Activated CD4-positive, CD25-positive, alpha-beta regulatory T cell treated with anti-CD3 and anti-CD28 coated beads, Interleukin-2, amount 50 U/mL, for 16 hours (primary cell): ENCODE measurements around the gene TMEM8B.

ENCODE experiments used
- DNase-seq: peaks from one replicate; pipeline ENCODE4 v3.0.0-alpha.2; 2020; ENCODE audit warnings: low read depth, low spot score

TMEM8B gene

GRCh38 chr9:35841645-35841900 is 12.5 kb downstream of the TMEM8B start:
- no peak for DNase-seq

DNA sequence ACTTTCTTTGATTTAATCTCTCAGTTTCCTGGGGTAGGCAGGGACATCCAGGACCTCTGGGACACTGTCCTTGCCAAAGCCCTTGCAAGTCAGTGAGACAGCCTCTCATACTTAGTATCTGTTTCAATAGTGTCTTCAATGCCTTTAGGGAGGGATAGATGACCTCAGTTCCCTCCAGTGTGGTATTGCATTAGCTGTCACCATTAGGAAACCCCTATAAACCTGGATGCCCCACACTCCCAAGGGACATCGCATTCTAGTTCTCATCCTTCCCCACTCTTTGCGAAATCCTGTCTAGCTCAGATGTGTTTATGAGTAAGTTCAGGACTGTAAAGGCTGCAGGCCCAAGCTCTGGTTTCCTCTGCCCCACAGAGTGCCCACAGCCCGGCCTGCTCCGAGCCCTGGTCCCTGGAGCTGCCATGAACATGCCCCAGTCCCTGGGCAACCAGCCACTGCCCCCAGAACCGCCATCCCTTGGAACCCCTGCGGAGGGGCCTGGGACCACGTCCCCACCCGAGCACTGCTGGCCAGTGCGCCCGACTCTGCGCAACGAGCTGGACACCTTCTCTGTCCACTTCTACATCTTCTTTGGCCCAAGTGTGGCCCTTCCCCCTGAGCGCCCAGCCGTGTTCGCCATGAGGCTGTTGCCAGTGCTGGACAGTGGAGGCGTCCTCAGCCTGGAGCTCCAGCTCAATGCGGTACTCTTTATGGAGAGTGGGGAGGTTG is 13.2 kb downstream of the TMEM8B start:
- no peak for DNase-seq

DNA sequence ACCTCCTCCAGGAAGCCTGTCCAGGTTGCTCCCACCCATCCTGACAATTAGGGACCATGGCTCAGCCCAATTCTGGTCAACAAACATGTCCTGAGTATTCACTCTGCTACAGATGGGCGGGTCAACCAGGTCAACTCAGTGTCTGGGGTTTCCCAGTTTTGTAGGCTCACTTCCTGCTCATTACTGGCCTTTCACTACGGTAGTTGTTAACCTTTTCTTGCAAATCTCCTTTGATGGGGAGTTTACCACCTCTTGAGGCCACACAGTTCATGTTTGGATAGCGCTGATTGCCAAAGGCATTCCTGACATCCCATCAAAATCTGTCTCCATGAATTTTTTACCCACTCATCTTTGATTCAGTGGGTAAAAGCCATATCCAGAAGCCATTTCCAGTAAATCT is 13.8 kb downstream of the TMEM8B start:
- DNase-seq = no peak

DNA sequence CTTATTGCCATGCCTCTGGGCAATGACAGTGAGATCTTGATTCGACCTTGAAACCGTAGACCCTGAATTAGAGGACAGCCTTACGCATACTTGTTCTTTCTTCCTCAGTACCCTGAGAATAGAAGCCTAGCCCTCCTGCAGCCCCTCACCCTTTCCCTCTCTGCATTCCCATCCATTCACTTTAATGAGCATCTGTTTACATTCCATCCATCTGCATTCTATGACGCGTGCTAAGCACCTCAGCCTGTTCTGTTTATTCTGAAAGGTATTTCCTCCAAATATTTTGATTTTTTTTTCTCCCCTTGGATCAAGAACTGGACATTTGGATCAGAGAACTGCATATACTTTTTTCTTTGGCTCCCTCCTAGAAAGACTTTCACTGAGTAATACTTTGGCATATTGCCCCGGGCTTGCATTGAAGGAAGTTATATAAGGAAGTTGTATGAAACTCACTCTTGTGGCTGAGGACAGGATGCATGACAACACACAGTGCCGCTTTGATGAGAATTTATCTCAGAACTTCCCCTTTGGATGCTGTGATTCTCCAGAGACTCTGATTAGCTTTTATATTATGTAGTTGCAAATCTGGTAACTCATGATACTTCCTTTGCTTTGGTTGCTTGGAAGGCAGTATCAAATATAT is 15.7 kb downstream of the TMEM8B start:
- no peak for DNase-seq

- no peak for DNase-seq
Measured at GRCh38 chr9:35845824-35846771, 17.1 kb downstream of the TMEM8B start.

DNA sequence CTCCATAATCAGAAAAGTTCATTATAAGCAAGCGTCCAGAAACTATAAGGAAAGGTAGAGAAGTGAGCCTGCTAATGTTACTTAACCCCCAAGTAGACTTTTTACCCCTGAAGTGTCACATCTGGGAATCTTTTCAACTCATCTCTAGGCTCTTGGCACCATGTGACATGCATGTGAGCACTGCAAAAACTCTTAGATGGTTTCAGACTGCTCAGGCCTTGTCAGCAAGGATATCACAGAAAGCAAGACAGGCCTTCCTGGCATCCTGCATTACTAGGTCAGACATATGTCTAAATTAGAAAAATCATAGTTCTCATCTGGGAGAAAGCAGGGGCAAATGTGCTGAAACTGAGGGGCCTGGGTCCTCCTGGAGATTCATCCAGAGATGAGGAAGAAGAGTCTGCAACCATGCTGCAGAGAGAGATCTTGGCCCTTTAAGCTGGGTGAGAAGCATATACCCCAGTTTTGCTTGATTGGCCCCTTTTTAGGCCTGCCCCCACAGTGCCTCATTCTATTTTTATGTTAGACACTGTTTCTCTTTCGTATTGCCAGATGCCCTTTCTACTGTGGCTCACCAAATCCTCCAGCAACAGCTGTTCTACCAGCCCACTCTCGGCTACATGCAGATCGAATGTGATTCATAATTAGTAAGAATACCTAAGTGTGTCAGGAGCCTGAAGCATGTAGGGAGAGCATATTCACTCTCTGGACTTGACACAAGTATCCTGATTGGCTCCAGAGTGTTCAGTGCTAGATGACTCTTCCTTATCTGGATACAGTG is 19.0 kb downstream of the TMEM8B start:
- no peak for DNase-seq

DNA sequence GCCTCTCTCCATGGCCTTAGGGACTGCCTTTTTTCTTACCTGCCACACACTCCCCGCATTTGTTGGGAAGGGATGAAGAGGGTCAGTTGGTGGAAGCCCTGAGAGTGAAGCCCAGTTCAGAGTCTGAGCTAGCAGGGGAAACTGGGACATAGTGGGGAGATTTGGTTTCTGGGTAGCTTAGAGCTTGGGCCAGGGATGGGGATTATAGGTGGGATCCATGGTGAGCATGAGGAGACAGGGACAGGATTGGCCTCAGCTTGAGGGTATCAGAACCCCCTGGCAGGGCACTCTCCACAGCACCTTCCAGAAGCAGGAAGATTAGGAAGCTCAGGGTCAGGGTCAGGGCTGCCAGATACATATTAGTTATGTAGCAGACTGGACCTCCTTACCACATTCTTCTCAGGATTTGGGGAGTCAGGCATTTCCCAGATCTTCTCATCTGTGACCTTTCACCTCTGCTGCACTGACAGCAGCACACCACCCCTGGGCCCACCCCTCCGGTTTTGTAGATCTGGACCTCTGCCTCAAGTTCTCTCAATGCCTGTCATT is 23.3 kb downstream of the TMEM8B start:
- no peak for DNase-seq

GRCh38 chr9:35852876-35853865 is 24.1 kb downstream of the TMEM8B start:
- DNase-seq = no peak

DNA sequence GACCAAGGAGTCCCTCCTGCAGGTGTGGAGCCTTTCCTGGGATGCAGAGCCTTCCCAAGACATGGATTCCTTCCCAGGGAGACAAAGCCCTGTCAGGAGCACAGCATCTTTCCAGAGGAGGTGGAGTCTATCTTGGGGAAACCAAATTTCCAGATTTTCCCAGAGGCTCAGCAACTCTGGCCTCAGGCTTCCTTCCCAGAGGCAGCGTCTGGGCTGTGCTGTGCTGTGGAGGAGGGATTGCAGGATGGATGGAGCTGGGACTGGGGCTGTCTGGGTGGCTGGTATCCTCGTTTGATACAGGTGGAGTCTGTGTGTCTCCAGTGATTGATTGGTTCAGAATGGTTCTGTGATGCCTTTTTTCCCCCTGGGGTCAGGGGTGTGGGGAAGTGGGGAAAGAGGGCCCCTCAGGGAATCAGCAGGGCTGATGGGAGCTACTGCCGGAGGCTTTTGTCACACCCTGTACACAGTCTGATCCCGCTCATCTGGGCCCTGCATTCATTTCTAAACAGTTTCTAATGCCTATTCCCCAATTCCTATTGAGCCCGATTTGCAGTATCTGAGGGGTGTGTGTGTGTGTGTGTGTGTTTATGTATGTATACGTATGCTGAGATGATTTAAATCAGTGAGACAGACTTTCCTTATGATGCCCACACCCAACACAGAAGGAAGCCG is 25.2 kb downstream of the TMEM8B start:
- no peak for DNase-seq

- no peak for DNase-seq
Measured at GRCh38 chr9:35856206-35856605, 27.2 kb downstream of the TMEM8B start.

DNA sequence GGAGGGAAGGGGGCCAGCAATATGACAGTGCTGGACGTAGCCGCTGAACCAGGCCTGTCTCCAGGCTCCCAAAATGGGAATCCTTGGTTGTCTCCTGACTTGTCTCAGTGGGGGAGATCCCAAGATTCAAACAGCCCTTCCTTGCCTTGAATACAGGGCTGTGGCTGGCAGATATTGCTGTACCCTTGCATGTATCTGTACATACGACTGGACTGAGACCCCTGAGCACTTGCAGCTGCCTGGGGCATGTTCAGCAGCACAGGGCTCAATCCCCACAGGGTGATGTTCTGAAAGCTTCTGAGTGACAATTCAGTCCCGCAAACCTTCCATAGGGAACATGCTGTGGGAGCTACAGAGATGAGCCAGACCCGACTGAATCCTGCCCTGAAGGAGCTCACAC is 27.9 kb downstream of the TMEM8B start:
- no peak for DNase-seq

DNA sequence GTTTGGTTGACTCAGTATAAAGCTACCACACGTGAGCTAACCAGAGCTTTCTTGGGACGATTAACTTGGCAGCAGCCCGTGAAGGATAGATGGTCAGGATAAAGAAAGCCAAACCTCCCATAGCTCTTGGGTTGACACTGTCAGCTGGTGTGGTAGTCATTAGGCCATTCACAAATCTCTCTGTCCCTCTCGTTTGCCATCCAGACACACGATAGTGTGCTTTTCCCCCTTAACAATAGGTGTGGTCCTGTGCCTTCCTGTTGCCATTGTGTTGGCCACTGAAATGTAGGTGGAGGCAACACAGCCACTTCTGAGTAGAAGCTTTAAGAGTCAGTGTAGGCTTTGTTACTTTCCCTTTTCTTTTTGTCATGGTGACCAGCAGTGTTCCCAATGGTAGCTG is 29.4 kb downstream of the TMEM8B start:
- no peak for DNase-seq

DNA sequence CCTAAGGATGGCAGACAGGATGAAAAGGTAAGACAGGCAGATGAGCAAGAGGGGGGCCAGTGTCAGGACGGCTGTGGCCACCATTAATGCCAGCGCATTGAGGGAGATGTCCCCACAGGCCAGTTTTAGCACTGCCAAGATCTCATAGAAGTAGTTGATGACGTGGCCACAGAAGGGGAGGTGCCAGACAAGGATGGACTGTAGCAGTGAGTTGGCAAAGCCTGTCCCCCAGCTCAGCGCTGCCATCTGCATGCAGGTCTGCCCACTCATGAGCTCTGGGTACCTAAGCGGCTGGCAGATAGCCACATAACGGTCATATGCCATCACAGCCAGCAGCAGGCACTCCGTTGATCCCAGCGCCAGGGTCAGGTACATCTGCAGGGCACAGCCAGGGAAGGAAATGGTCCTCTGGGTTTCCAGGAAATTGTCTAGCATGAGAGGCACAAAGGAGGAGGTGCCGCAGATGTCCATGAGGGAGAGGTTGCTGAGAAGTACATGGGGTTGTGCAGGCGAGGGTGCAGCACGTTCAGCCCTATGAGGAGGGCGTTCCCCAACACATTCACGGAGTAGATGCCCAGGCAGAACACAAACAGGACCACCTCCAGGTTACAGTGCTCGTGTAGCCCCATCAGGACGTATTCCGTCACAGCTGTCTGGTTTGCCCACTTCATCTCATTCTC is 30.4 kb downstream of the TMEM8B start:
- no peak for DNase-seq

GRCh38 chr9:35859990-35860339 is 30.9 kb downstream of the TMEM8B start:
- no peak for DNase-seq

GRCh38 chr9:35861161-35861897 is 32.3 kb downstream of the TMEM8B start:
- no peak for DNase-seq

- no peak for DNase-seq
Measured at GRCh38 chr9:35862328-35862727, 33.3 kb downstream of the TMEM8B start.

- no peak for DNase-seq
Measured at GRCh38 chr9:35863583-35863982, 34.6 kb downstream of the TMEM8B start.

GRCh38 chr9:35864695-35865255 is 35.7 kb downstream of the TMEM8B start:
- DNase-seq = no peak
